Osteoblast (primary cell): ENCODE results near the gene CANX. TPM values are rescaled to one million over a fixed set of nuclear protein-coding genes. Genes with fewer than 3 reads are reported as not detected.

Experiments used
- DNase-seq: peaks from one replicate; pipeline ENCODE4 v3.0.0; 2011; ENCODE audit warnings: low spot score, mixed read lengths; ENCODE audit not compliant: insufficient read length; ENCODE audit errors: missing footprints
- H2AFZ ChIP-seq: 2 replicates; pipeline ENCODE4 v1.6.0; 2011; ENCODE audit warnings: mild to moderate bottlenecking, low read length
- H3K27ac ChIP-seq: 2 replicates; pipeline ENCODE4 v1.5.1; 2011; ENCODE audit warnings: mild to moderate bottlenecking, low read depth, low read length, moderate library complexity
- H3K27me3 ChIP-seq: 2 replicates; pipeline ENCODE4 v1.6.0; 2012; ENCODE audit warnings: mild to moderate bottlenecking, control low read depth, inconsistent platforms, low read length, moderate library complexity; ENCODE audit not compliant: insufficient read depth
- H3K36me3 ChIP-seq: 2 replicates; pipeline ENCODE4 v1.5.1; 2011; ENCODE audit warnings: mild to moderate bottlenecking, low read length, control low read depth, moderate library complexity; ENCODE audit not compliant: insufficient read depth
- H3K4me1 ChIP-seq: 2 replicates; pipeline ENCODE4 v1.5.1; 2011; ENCODE audit warnings: mild to moderate bottlenecking, low read length, control low read depth, moderate library complexity; ENCODE audit not compliant: insufficient read depth
- H3K4me2 ChIP-seq: 2 replicates; pipeline ENCODE4 v1.6.0; 2011; ENCODE audit warnings: mild to moderate bottlenecking, low read length; ENCODE audit not compliant: insufficient read depth
- H3K4me3 ChIP-seq: fragments of 200-600 bp; sonication (generic); 3 replicates; pipeline ENCODE4 v1.5.1; 2012; ENCODE audit warnings: mild to moderate bottlenecking, low read length, inconsistent platforms; ENCODE audit not compliant: insufficient read depth
- H3K79me2 ChIP-seq: 2 replicates; pipeline ENCODE4 v1.6.0; 2012; ENCODE audit warnings: mild to moderate bottlenecking, low read length, control low read depth, inconsistent platforms; ENCODE audit not compliant: insufficient read depth
- H3K9me3 ChIP-seq: 2 replicates; pipeline ENCODE4 v1.5.1; 2011; ENCODE audit warnings: low read depth, low read length, control low read depth
- H4K20me1 ChIP-seq: 2 replicates; pipeline ENCODE4 v1.6.0; 2012; ENCODE audit warnings: mild to moderate bottlenecking, low read length, control low read depth; ENCODE audit not compliant: insufficient read depth
- CTCF ChIP-seq: IDR thresholded peaks from 2 replicates; pipeline ENCODE4 v1.5.1; 2011; ENCODE audit warnings: mild to moderate bottlenecking, low read depth, low read length, moderate library complexity; ENCODE audit errors: extremely low read depth
- total RNA-seq: library from RNA; depleted of rRNA; stranded (reverse); fragments of >200 nt; gene quantifications from 2 replicates; pipeline ENCODE4 v1.2.3, GENCODE V29; 2012

The CANX gene
- total RNA-seq, 1 donor, result 698 TPM

- Histone ChIP-seq H3K79me2 (peaks cover 63% of the 10 kb centered on the region), H3K27ac (peak overlapping the region; percentile 45), H3K4me3 (no peak overlapping the region), H3K4me2 (peak overlapping the region; percentile 27), H4K20me1 (peaks cover 60% of the 10 kb centered on the region), H3K4me1 (peaks cover 52% of the 10 kb centered on the region), H3K9me3 (no peaks in the 10 kb centered on the region), H3K27me3 (no peaks in the 10 kb centered on the region), H2AFZ (no peak overlapping the region), H3K36me3 (peaks cover 28% of the 10 kb centered on the region)
- DNase-seq, result peak; percentile 89
- peak; percentile 94 for TF ChIP-seq CTCF
These were observed 64.6 kb downstream of the CANX start for GRCh38 chr5:179763215-179763945.

GRCh38 chr5:179764056-179764455, 65.3 kb downstream of the CANX start:
- Histone ChIP-seq H2AFZ (no peak overlapping the region), H3K27ac (peak overlapping the region; percentile 45), H4K20me1 (peaks cover 62% of the 10 kb centered on the region), H3K4me1 (peaks cover 52% of the 10 kb centered on the region), H3K4me2 (peak overlapping the region; percentile 10), H3K27me3 (no peaks in the 10 kb centered on the region), H3K79me2 (peaks cover 65% of the 10 kb centered on the region), H3K4me3 (no peak overlapping the region), H3K36me3 (peaks cover 34% of the 10 kb centered on the region), H3K9me3 (no peaks in the 10 kb centered on the region)
- DNase-seq, result no peak
- no peak for TF ChIP-seq CTCF

GRCh38 chr5:179765400-179765799, 66.6 kb downstream of the CANX start:
- H3K4me3 ChIP-seq, result peak overlapping the region; percentile 43

More at GRCh38 chr5:179765400-179765799, 66.6 kb downstream of the CANX start:
- Histone ChIP-seq H3K4me1 (peaks cover 52% of the 10 kb centered on the region), H4K20me1 (peaks cover 51% of the 10 kb centered on the region), H3K79me2 (peaks cover 61% of the 10 kb centered on the region), H3K9me3 (no peaks in the 10 kb centered on the region), H3K36me3 (peaks cover 36% of the 10 kb centered on the region), H3K27me3 (no peaks in the 10 kb centered on the region), H3K27ac (peak overlapping the region; percentile 76), H2AFZ (peak overlapping the region; percentile 48), H3K4me2 (peak overlapping the region; percentile 78)
- peak; percentile 96 for DNase-seq
- no peak for TF ChIP-seq CTCF
